GM19035 (cell line): ENCODE measurements around the gene MS4A7.

Source experiments
- ATAC-seq: cut with Tn5 transposase; IDR thresholded peaks from one replicate; pipeline ENCODE4 v1.9.1; 2021; ENCODE audit not compliant: unreplicated experiment

MS4A7 gene

DNA sequence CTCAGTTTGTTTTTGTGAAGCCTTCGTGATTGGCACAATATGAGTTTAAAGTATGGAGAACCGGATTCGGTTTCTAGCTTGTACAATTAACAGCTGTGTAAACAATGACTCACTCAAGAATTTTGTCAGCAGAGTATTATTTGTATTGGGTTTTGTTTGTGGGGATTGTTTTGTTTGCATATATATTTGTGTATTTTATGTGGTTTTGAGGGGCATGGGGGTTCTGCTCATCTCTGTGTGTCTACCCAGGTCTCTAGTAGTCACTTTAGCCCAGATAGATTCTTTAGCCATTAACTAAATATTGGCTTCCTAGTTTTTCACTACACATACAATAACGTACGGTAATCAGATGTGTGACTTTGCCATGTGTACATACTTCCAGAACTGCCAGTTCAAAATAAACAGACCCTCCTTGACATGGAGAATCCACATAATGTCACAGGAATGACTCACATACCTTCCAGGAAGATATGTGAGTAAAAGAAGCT is 7.5 kb upstream of the MS4A7 start:
- ATAC-seq, result no peak

DNA sequence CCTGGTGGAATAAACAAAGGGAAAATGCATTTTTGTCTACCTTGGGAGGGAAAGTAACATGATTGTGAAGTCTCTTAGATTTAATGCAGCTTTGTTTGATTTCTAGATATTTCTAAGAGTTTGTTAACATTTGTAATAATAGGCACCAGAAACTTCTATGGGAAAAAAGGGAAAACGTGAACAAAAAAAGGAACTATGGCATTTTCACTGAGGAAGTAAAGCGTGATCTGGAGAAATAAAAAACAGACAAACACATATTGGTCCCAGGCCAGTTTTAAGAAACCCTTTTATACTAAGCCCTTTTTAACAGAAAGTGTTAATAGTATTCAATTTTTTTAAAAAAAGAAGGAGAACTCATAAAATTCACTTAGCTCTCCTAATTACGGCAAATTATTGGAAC is 6.9 kb upstream of the MS4A7 start:
- no peak for ATAC-seq

GRCh38 chr11:60371854-60372253 is 6.5 kb upstream of the MS4A7 start:
- ATAC-seq, result no peak

DNA sequence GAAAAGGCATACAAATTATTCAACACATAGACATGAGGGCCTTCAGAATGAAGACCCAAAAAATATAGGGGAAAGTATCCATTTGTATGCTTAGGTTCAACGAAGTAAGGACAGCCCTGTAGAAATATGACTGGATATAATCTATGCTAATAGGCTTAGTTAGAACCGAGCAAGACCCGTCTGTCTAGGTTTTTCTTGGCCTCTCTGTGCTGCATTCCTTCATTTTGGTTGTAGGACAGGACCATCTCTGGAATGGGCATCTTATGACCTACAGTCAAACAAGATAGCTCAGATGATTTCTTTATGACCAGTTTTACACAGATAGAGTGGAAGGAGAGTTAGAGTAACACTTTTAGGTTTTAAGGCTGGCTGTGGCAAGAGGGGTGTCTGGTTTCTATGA is 5.6 kb upstream of the MS4A7 start:
- no peak for ATAC-seq

DNA sequence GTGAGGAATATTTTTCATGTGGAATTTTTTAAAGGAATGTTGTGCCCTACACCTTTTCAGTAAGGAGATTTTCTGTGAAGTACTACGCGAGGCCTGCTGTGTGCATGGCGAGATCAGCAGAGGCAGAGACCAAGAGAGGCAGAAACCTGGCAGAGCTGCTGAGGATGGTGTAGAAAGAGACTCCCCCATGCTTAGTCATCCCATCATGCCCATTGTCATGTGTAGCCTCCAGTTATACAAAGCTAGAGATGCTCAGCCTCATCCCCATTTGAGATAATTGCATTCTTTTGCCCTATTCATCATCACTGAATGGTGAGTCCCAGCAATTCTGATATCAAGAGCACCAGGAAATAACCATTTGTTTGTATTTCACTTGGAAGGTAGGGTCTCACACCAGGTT is 3.0 kb upstream of the MS4A7 start:
- ATAC-seq, result no peak

GRCh38 chr11:60376601-60377000 is 1.7 kb upstream of the MS4A7 start:
- no peak for ATAC-seq

DNA sequence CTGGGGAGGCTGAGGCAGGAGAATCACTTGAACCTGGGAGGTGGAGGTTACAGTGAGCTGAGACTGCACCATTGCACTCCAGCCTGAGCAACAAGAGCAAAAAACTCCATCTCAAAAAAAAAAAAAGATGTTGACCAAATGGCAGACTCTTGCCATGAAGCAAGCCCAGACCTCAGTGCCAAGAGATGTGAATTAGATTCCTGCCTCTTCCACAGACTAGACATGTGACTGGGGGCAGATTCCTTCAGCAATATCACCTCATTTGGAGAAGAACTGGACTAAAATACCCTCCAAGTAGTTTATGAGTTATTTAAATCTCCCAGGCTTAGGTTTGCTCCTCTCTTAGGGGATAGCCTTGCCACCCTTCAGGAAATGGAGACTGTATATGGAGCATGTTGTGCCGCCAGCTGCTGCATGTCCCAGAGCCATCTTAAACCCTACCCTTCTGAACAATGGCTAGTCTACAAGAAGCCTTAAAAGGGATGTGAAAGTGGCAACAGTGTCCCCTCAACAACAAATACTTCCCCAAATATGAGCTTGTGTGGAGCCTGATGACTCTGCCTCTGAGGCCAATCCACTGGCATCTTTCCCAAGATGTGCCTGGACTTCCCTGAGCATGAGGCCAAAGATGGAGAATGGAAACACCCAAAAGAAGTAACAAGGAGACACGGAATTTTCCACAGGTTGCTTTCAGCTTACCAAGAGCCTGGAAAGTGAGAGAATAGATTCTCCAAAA is 763 bp upstream of the MS4A7 start:
- peak; percentile 59 for ATAC-seq

- ATAC-seq, result peak; percentile 92
These were observed 11.1 kb downstream of the MS4A7 start for GRCh38 chr11:60389279-60389910.

- ATAC-seq, result no peak
These were observed 12.1 kb downstream of the MS4A7 start for GRCh38 chr11:60390419-60390818.

- ATAC-seq, result no peak
These were observed 14.0 kb downstream of the MS4A7 start for GRCh38 chr11:60392361-60392760.

DNA sequence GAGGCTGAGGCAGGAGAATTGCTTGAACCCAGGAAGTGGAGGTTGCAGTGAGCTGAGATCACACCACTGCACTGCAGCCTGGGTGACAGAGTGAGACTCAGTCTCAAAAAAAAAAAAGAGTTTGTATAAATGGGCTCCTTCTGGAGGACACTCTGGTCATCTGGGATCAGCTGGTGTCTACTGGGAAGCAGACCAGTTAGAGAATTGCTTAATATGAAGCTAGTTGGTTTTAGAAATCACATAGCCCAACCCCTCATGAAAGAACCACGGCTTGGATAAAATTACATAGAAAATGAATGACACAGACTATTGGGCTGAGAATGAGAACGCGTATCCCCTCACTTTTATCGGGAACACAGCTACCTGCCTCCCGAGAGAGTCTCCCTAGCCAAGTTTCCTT is 14.7 kb downstream of the MS4A7 start:
- no peak for ATAC-seq

GRCh38 chr11:60394666-60395380 is 16.5 kb downstream of the MS4A7 start:
- ATAC-seq, result no peak

DNA sequence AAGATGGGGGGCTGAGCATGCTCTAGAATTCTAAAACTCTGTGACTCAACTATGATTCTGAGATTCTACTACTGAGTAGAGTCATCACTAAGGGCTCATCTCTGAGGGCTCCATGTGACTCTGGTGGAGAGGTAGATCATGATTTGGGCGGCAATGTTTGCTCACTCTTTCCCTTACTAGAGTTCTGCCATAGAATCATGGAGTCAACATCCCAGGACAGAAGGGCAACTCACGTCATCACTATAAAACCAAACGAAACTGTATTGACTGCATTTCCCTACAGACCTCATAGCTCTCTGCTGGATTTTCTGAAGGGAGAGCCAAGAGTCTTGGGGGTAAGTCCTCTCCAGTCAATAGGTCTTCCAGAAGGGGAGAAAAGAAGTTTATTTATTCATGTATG is 18.1 kb downstream of the MS4A7 start, which contains the start of gene MS4A14:
TSS of gene MS4A14 (plus strand) at position 78 of the 400 bp plus-strand sequence. CDS start at position 198, 120 bp downstream.
- ATAC-seq, result peak; percentile 29

DNA sequence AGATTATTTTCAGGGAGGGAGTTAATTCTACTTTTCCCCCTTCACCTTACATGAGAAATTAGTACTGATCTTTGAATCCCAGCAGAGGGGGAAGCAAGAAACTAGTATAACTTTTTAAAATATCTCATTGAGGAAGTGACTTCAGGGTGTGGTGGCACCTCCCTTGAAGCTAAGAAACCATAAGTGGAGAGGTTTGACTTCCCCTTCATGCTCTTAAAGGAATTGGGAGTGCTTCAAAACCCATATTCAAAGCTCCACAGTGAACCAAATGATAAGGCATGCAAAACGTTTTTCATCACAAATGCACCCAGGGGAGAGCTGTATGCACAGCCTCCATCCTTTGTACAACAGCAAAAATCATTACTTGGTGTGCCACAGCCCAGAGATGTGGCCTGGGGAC is 18.5 kb downstream of the MS4A7 start:
- peak; percentile 77 for ATAC-seq

DNA sequence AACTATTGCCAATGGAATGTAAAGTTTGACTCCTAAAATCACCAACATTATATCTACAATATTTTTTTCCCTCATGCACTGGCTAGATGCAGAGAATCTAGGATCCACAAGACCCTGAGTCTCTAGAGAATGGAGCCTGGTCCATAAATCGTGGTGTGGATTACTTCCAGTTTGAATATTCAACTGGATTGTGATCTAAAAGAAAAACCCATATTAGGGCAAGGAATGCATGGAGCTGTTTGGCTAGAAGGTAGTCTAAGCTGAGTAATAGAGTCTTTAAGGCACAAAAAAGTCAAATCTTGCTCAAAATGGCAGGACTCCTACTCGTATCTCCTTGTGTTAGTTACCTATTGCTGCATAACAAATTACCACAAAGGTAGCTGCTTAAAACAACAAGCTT is 41.7 kb downstream of the MS4A7 start:
- ATAC-seq, result no peak

DNA sequence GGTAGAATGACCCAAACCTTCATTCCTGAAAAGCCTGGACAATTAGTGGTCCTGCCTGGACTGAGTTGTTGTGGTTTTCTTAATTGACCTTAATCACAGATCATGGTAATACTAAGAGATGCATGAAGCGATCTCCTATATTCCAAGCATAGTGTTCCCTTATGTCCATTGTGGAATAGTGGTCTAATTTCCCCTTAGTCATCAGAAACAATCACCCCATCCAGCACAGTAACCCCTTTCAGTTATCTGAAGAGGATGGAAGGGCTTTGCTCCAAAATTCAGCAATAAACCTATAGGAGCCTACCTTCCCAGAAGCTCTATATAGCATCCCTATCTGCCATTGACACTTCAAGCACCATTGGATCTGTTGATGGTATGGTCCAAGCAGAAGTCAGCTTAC is 44.3 kb downstream of the MS4A7 start:
- no peak for ATAC-seq

DNA sequence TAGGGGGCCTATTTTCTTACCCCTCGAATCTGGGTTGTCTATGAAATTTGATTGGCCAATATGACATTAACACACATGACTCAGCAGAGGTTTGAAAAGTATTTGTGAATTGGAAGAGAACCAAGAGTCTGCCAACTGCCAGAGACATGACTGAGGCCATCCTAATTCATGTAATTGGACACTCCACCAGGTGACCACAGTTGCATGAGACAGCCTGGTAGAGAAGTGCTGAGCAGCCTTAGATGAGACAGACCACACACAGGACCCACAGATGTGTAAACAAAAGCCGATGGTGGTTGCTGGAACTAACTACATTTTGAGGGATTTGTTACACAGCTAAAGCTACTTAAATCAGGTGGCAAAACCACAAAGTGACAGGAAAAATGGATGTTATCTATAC is 50.2 kb downstream of the MS4A7 start:
- no peak for ATAC-seq

DNA sequence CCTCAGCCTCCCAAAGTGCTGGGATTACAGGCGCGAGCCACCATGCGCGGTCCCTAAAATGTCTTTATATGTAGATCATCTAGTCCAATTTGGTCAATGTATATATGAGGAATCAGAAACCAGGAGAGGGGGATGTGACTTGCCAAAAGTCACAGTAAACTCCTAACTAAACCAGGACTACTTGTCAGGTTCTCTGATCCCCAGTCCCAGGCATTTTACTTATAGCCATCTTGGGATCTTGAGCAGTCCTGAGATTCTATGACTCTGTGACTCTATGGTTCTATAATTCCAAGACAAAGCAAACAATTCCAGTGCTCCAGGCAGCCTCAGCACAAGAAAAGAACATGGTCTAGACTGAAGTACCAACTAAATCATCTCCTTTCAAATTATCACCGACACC is 50.9 kb downstream of the MS4A7 start, which contains the start of gene MS4A5:
TSS of gene MS4A5 (plus strand) at position 301 of the 400 bp plus-strand sequence. CDS start 103 bp downstream, outside the sequence.
- ATAC-seq, result no peak

DNA sequence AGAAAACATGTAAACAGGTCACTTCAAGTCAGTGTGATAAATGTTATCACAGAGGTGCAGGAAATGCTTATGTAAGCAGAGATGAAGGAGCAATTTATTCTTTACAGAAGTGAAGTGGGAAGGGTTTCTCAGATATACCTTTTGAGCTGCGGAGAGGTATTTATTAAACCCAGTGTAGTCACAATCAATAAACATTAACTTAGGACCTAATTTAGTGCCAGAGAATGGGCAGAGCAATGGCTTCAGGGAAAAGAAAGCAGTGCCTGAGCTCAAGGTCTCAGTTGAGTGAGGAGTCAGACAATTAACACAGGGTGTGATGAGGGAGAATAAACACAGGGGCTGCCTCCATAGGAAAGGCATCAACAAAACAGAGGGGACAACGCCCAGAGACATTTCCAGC is 52.9 kb downstream of the MS4A7 start:
- ATAC-seq, result no peak

- ATAC-seq, result no peak
These were observed 55.1 kb downstream of the MS4A7 start for GRCh38 chr11:60433401-60433800.
